ENCODE data around the gene BCL7A. TPM values are rescaled to one million over a fixed set of nuclear protein-coding genes. Genes with fewer than 3 reads are reported as not detected.
A peak's percentile ranks its signal among the peaks of the same experiment; 100 is the strongest.

Gene BCL7A
- total and polyA plus RNA-seq, 9 of the 15 experiments (the other 6 are each of a cell fraction or from before 2014, with no cell fraction given): 0.25 to 21.9 (median 14.9) TPM

DNA sequence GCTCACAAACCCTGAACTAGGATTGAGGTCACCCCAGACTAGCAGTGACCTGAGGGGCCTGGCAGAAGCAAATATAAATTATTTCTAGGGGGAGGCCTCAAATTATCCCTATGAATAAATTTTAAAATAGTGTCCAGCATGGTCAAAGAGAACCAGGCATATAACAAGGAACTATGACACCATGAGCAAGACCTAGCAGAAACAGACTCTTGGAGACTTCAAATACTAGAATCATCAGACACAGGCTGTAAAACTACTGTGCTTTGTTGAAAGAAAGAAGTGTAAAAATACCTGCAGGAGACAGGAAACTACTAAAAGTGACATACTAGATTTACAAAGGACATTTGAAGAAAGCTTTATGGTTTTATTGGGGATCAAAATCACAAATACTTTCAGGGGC, 3.2 kb upstream of the BCL7A start:
- BruUV-seq (replicated peaks): no TSS peak
- Histone ChIP-seq H3K27ac (ENCODE audit: extremely low read depth, low read depth, low read length) (no peak overlapping the region), H4K20me1 (replicated peaks; ENCODE audit: control insufficient read depth, insufficient read depth, low read length) (no peaks in the 10 kb centered on the region), H3K4me1 (replicated peaks in 1 of 2; ENCODE audit: control insufficient read depth in 2 of 2, insufficient read depth in 2 of 2, low read length in 2 of 2) (peaks cover 13 to 23% of the 10 kb centered on the region in 2 experiments), H3K4me2 (ENCODE audit: insufficient read depth, low read length) (no peak overlapping the region), H3K9me3 (replicated peaks; ENCODE audit: control insufficient read depth, insufficient read depth, low read depth, low read length) (peaks cover 5% of the 10 kb centered on the region; the same call in 1 of the 2 replicates), H3K4me3 (no peak overlapping the region), H3K79me2 (ENCODE audit: control insufficient read depth, insufficient read depth, low read length) (peaks cover 15% of the 10 kb centered on the region), H3K36me3 (ENCODE audit: control insufficient read depth, insufficient read depth, low read length) (no peaks in the 10 kb centered on the region), H3K9me1 (ENCODE audit: control insufficient read depth, insufficient read depth, low read length) (no peaks in the 10 kb centered on the region), H3K27me3 (ENCODE audit: control insufficient read depth in 2 of 2, insufficient read depth in 2 of 2, low read length in 2 of 2) (no peaks in the 10 kb centered on the region; a peak in 1 of 5 replicates), H3K9ac (ENCODE audit: insufficient read depth in 1 of 2, low read depth in 2 of 2, low read length in 2 of 2) (no peak overlapping the region), H2AFZ (ENCODE audit: low read depth, low read length) (no peak overlapping the region)
- DNase-seq (ENCODE audit: extremely low read depth in 1 of 4, low spot score in 3 of 4): peak in 1 of 4 experiments; percentile 23
- CTCF ChIA-PET (ENCODE audit: low intra/inter-chr PET ratio): no interaction called here
- in situ Hi-C loops (cut with MboI) (no loop called here), intact Hi-C loops (cut with micrococcal nuclease) (no loop called here)
- FAIRE-seq: no peak
- POLR2A ChIA-PET: interaction anchor here (0.8 kb wide), 1 partner anchor 9 kb away, joined by 3 read pairs; no protein-coding TSS in a partner anchor
- no peak for ATAC-seq
- TF ChIP-seq SRSF9 (IDR thresholded peaks at IDR 0.05; ENCODE audit: borderline replicate concordance, low read depth, low read length): no peak
- TF ChIP-seq TRIM28 (IDR thresholded peaks at IDR 0.05): peak; percentile 84
- peak; percentile 100 for TF ChIP-seq ZNF41 (CRISPR knock-in tag; conservative IDR thresholded peaks at IDR 0.05)
- TF ChIP-seq RBM25 (IDR thresholded peaks at IDR 0.05; ENCODE audit: low read depth, low read length, severe bottlenecking): no peak
- TF ChIP-seq SIN3A (IDR thresholded peaks at IDR 0.05; ENCODE audit: borderline replicate concordance in 2 of 2, control insufficient read depth in 1 of 2, low read depth in 2 of 2, low read length in 2 of 2): no peak
- TF ChIP-seq, protein P1, sequence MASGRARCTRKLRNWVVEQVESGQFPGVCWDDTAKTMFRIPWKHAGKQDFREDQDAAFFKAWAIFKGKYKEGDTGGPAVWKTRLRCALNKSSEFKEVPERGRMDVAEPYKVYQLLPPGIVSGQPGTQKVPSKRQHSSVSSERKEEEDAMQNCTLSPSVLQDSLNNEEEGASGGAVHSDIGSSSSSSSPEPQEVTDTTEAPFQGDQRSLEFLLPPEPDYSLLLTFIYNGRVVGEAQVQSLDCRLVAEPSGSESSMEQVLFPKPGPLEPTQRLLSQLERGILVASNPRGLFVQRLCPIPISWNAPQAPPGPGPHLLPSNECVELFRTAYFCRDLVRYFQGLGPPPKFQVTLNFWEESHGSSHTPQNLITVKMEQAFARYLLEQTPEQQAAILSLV (tag; IDR thresholded peaks at IDR 0.05): no peak
- peak; percentile 61; the same call in 1 of the 2 replicates for TF ChIP-seq CBX5 (IDR thresholded peaks at IDR 0.05; ENCODE audit: borderline replicate concordance, low read depth)
- no peak for TF ChIP-seq HDGF (IDR thresholded peaks at IDR 0.05)
- TF ChIP-seq EGR1 (conservative IDR thresholded peaks at IDR 0.05): no peak
- TF ChIP-seq STAT6 (CRISPR knock-in tag; IDR thresholded peaks at IDR 0.05): no peak
- TF ChIP-seq SMAD2 (IDR thresholded peaks at IDR 0.05; ENCODE audit: low read depth, low read length): no peak
- TF ChIP-seq ETV5 (CRISPR knock-in tag; IDR thresholded peaks at IDR 0.05; ENCODE audit: low read depth): no peak
- TF ChIP-seq, protein P2, sequence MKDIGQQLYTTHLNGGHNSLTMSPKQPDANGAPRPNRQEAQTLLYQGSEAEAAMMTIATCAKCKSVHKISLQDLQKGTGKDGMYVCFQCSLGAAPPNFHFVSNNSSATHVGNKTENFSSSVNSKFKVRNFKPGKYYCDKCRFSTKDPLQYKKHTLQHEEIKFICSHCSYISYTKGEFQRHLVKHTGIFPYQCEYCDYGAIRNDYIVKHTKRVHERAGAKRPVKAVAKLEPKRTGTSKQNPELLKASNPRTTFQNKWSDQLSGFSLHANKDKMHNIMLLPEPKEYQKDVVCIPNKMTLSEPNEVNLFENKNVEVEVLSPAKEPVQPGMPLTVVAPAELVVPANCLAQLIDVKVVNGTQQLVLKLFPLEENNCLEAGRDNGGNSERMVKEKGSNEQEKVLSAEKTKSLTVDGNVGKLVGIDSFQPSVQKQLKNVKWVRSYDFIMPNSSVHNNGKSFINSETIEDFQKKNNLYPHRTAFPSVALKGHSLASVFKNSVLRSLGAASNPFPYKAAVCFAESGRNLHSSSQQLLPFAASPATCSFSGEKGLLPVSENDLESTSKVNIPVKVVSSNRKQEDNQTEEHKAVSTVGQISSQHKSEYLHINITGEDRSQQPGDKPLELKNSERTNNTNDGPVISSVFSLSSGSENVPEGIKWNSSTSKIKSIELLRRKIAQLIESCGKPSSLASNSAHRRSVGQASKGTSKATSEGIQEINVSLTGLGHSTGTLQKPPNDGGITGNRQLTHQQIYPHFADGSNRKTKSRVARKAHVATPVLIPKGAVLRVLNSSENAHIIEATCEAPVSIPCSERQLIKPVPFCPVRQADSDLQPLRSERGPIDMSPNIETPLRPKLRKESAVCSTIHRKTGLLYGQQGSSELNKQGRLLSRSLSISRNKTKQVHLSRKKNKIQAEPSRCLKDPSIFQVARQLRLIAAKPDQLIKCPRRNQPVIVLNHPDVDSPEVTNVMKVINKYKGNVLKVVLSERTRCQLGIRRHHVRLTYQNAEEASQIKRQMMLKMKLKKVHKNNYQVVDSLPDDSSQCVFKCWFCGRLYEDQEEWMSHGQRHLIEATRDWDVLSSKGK (CRISPR knock-in tag; IDR thresholded peaks at IDR 0.05): no peak
- TF ChIP-seq POLR2A (conservative IDR thresholded peaks at IDR 0.05): no peak
- TF ChIP-seq, protein P3, sequence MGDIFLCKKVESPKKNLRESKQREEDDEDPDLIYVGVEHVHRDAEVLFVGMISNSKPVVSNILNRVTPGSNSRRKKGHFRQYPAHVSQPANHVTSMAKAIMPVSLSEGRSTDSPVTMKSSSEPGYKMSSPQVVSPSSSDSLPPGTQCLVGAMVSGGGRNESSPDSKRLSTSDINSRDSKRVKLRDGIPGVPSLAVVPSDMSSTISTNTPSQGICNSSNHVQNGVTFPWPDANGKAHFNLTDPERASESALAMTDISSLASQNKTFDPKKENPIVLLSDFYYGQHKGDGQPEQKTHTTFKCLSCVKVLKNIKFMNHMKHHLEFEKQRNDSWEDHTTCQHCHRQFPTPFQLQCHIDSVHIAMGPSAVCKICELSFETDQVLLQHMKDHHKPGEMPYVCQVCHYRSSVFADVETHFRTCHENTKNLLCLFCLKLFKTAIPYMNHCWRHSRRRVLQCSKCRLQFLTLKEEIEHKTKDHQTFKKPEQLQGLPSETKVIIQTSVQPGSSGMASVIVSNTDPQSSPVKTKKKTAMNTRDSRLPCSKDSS (IDR thresholded peaks at IDR 0.05; ENCODE audit: low read depth, partially characterized antibody): peak; percentile 53
- TF ChIP-seq TRIM24 (IDR thresholded peaks at IDR 0.05): 0 out of 4 replicates have a peak, but pooled peaks of 1 of the 2 experiments have one; percentile 15
